ENCODE results near the gene TRIM7.
"Not testable (repeated sequence)": the region's sequence is repeated elsewhere in the genome, so short reads cannot be mapped to it uniquely, and the experiment has no call there.

The TRIM7 gene

GRCh38 chr5:181210698-181211097, 5.7 kb upstream of the TRIM7 start:
- DNase-seq: not testable (repeated sequence)

DNA sequence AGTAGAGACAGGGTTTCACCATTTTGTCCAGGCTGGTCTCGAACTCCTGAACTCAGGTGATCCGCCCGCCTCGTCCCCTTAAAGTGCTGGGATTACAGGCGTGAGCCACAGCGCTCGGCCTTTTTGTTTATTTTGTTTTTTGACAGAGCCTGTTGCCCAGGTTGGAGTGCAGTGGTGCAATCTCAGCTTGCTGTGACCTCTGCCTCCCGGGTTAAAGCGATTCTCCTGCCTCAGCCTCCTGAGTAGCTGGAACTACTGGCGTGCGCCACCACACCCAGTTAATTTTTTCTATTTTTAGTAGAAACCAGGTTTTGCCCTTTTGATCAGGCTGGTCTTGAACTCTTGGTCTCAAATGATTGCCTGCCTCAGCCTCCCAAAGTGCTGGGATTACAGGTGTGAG, 5.2 kb upstream of the TRIM7 start:
- DNase-seq: not testable (repeated sequence)

GRCh38 chr5:181209006-181209405, 4.0 kb upstream of the TRIM7 start:
- DNase-seq: not testable (repeated sequence)

DNA sequence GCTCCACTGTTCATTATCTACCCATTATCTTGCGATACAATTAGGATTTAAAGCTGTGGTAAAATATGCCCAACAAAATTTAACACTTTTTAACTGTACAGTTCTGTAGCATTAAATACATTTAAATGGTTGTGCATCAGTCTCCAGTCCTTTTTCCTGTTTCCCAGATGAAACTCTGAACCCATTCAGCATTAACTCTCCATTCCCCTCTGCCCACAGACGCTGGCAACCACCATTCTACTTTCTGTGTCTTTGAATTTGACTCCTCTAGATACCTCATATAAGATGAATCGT, 2.9 kb upstream of the TRIM7 start:
- no peak for DNase-seq

GRCh38 chr5:181207214-181207959, 2.4 kb upstream of the TRIM7 start:
- no peak for DNase-seq

- DNase-seq: no peak
Observed at GRCh38 chr5:181205761-181206649, 1.0 kb upstream of the TRIM7 start.

DNA sequence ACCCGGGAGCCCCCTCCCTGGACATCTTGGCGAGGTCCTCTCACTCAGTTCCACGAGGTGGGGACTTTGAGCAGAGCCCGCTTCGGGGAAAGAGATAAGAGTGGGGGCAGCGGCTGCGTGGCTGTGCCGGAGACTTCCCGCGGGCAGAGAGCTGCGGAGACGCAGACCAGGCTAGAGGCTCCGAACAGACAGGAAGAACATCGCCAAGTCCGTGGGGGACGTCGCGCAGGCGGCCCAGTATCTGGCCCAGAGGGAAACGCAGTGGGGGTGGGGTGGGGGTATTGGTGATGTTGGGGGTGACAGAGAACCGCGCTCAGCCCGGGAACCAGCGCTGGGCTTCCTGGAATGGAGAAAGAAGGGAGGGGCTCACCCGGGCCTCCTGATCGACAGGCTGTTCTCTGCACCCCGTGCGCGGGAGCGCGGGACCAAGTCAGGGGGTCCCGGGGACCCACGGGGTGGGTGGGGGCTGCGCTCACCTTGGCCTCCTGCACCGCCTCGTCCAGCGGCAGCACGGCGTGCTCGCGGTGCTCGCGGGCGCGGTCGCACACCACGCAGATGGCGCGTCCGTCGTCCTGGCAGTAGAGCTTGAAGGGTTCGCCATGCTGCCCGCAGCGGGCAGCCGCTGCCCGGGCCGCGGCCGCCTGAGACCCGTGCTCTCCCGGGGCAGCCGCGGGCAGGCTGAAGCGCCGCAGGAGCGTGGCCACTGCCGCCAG, 727 bp downstream of the TRIM7 start:
- no peak for DNase-seq

DNA sequence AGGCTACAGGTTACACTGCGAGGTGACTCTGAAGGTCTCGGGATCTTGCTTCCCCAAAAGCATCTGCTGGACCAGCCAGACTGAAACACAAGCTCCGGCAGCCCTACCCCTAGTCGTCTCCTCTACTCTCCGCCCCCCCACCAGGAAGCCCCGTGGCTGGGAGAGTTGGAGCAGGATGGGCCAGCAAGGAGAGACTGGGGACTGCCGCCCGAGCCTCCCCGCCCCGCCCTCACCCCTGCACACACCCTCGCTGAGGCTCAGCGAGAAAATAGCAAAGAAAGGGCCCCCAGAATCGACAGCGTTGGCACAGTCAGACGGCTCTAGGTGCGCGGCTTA, 1.3 kb downstream of the TRIM7 start:
- no peak for DNase-seq

DNA sequence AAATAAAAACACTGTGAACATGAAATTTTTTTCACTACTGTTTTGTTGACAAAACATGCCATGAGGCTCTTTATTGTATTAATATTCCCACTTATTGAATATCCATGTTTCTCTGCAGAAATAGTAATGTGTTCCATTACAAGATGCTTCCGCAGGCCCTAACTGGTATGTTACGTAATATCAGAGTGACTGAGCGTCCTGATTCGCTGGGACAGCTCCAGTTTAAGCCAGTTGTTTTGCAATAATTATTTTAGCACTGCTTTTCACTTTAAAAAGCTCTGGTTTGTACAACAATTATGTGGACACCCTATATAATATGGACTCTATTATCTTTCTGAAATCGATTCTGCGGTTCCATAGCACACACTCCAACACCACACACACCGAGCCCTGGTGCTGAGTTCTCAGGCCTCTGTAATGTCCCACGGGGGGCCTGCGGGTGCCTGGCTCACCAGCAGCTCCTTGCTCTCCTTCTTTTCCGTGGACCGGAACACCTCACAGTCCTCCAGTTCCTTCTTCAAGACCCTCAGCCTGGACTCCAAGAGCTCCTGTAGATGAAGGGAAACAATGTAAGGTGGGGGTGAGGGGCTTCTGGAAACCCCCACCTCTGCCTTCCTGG, 1.8 kb downstream of the TRIM7 start:
- no peak for DNase-seq

- no peak for DNase-seq
Observed at GRCh38 chr5:181200816-181201215, 4.2 kb downstream of the TRIM7 start.

GRCh38 chr5:181199881-181200638, 4.9 kb downstream of the TRIM7 start:
- DNase-seq: no peak

DNA sequence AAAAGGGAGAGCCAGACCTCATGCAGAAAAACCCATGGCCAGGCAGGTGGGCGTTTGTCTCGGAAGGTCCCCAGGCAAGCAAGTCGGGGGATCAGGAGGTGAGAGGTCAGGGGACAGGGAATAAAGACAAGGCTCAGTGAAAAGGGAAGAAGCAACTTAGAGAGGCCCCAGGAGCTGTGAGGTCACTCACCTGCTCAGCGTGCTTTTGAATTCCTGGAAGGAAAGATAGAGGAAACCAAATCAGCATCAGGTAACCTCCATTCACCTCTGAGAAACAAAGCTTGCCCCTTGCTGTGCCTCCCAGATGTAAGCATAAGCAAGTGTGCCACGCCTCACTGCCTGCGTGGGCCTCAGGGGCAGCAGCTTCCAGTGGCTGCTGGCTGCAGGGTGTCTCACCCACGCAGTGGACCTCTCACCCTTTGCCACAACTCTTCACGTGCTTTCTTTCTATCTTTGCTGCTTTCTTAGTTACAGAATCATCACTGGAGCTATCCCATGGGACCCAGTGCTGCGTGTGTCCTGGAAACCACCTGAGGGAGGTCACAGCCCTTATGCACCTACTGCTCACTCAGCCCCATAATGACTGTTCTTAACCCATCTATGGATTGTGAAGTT, 6.0 kb downstream of the TRIM7 start:
- no peak for DNase-seq

DNA sequence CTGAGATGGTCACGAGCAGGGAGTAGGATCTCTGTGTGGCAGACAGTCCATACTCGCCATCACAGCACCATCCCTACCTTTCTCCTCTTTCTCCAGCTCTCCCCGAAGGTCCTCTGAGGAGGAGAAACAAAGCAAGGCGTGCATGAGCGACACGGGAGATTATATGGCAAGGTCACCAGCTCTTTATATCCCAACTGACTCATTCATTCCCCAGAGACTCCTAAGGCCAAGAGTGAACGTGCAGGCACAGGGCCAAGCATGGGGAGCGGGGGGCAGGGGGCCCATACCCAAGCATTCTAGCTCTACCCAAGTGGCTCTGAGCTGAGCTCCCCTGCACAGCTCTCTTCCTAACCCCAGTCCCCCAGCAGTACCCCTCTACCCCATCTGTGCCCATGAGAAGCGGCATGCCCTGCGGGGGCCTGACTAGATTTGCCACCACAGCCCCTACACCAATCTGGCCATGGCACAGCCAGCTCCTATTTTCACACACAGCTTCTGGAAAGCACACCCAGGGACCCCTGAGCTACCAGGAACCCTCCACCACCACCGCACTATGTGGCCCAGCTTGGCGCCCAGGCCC, 6.8 kb downstream of the TRIM7 start:
- no peak for DNase-seq

- no peak for DNase-seq
Observed at GRCh38 chr5:181197326-181197951, 7.6 kb downstream of the TRIM7 start.

- DNase-seq: no peak
Observed at GRCh38 chr5:181195249-181195761, 9.7 kb downstream of the TRIM7 start.

DNA sequence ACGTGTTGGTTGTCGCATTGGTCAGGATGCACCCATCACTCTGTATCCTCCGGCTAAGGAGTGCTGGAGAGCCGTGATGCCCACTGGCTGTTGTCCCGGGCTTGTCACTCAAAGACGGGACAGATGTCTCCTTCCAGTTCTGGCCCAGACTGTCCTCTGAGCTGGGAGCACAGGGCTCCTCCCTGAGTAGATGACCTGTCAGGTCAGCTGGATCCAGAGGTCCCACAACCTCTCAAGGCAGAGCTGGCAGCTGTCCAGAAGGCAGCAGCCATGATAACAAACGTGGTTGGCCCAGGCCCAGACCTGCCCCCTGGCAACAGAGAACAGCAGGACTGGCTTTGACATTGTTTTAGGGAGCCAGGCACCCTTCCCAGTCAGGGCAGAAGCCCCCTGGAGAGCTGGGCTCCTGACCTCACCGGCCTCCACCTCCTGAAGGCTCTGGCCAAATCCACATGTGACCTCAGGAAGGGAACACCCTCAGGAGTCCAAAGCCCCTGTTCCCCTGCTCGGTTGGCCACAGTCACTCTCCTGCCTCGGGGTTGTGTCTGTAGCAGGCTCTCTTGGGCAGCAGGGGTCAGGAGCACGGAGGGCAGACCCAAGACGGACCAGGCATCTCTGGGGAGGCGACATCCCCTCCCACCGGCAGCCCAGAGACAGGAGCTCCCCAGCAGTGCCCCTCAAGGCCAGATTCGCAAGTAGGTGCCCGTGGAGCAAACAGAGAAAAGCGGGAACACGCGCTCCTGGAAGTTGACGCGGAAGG, 10.3 kb downstream of the TRIM7 start:
- DNase-seq: no peak

GRCh38 chr5:181193656-181194055, 11.3 kb downstream of the TRIM7 start:
- no peak for DNase-seq

GRCh38 chr5:181192337-181193046, 12.5 kb downstream of the TRIM7 start:
- DNase-seq: no peak

GRCh38 chr5:181191526-181192336, 13.3 kb downstream of the TRIM7 start:
- DNase-seq: no peak

Measured in DMS153 (cell line).